IPS-NIHi11 (cell line): Measurements from ENCODE around the gene STRIP1.
A peak's percentile ranks its signal among the peaks of the same experiment; 100 is the strongest.

Experiments used
- DNase-seq: peaks from one replicate; pipeline ENCODE4 v3.0.0; 2012; ENCODE audit warnings: mixed read lengths, low spot score

The STRIP1 gene

GRCh38 chr1:110034451-110035235 lies at the start of gene STRIP1:
Gene STRIP1, plus strand, starts transcription at chr1:110034624. Its CDS starts 14 bp downstream, at chr1:110034638.
- peak; percentile 91 for DNase-seq

GRCh38 chr1:109985247-109986053 lies 49.0 kb upstream of the STRIP1 start:
- no peak for DNase-seq

GRCh38 chr1:109986054-109986444 lies 48.4 kb upstream of the STRIP1 start:
- DNase-seq, result no peak

- DNase-seq, result no peak
These were observed 46.0 kb upstream of the STRIP1 start for GRCh38 chr1:109988349-109988914.

- no peak for DNase-seq
These were observed 44.7 kb upstream of the STRIP1 start for GRCh38 chr1:109989506-109990301.

GRCh38 chr1:109990302-109990653 lies 44.1 kb upstream of the STRIP1 start:
- DNase-seq, result no peak

- no peak for DNase-seq
These were observed 43.0 kb upstream of the STRIP1 start for GRCh38 chr1:109991400-109991925.

- no peak for DNase-seq
These were observed 40.5 kb upstream of the STRIP1 start for GRCh38 chr1:109993885-109994284.

GRCh38 chr1:109994654-109995053 lies 39.8 kb upstream of the STRIP1 start:
- no peak for DNase-seq

GRCh38 chr1:109995536-109995935 lies 38.9 kb upstream of the STRIP1 start:
- DNase-seq, result no peak

- DNase-seq, result no peak
These were observed 37.9 kb upstream of the STRIP1 start for GRCh38 chr1:109996476-109996875.

GRCh38 chr1:109997204-109997866 lies 37.1 kb upstream of the STRIP1 start:
- no peak for DNase-seq

- no peak for DNase-seq
These were observed 36.6 kb upstream of the STRIP1 start for GRCh38 chr1:109997867-109998229.

- DNase-seq, result no peak
These were observed 31.7 kb upstream of the STRIP1 start for GRCh38 chr1:110002695-110003094.

GRCh38 chr1:110003747-110004428 lies 30.5 kb upstream of the STRIP1 start:
- peak; percentile 59 for DNase-seq

- no peak for DNase-seq
These were observed 29.8 kb upstream of the STRIP1 start for GRCh38 chr1:110004583-110004982.

- no peak for DNase-seq
These were observed 28.5 kb upstream of the STRIP1 start for GRCh38 chr1:110005971-110006370.

- DNase-seq, result no peak
These were observed 27.9 kb upstream of the STRIP1 start for GRCh38 chr1:110006516-110006915.

- no peak for DNase-seq
These were observed 27.2 kb upstream of the STRIP1 start for GRCh38 chr1:110007046-110007830.

- DNase-seq, result no peak
These were observed 25.4 kb upstream of the STRIP1 start for GRCh38 chr1:110008971-110009565.
